B cell (primary cell): ENCODE measurements around the gene TAS1R2. TPM values are rescaled to one million over a fixed set of nuclear protein-coding genes. Genes with fewer than 3 reads are reported as not detected.

Experiments
- ATAC-seq: fragments of 200-7000 bp; cut with Tn5 transposase; one replicate; pipeline ENCODE4 v1.10.0; 2021; ENCODE audit warnings: low read depth, mild to moderate bottlenecking, moderate number of reproducible peaks, moderate library complexity
- CTCF ChIA-PET: fragments of 350-600 bp; sonication (Branson Sonifier 250); formaldehyde crosslinking; loops from one replicate; lab custom pipeline; 2021; ENCODE audit warnings: antibody characterized with exemption, inconsistent platforms; lab: Charles Lee
- POLR2A ChIA-PET: fragments of 350-600 bp; sonication (Branson Sonifier 250); formaldehyde crosslinking; loops from one replicate; lab custom pipeline; 2021; ENCODE audit warnings: antibody characterized with exemption; lab: Charles Lee
- DNase-seq: peaks from one replicate; pipeline ENCODE4 v3.0.0; 2013
- H2AFZ ChIP-seq: 2 replicates; pipeline ENCODE4 v1.6.1; 2012; ENCODE audit warnings: mild to moderate bottlenecking, low read depth, low read length; ENCODE audit not compliant: insufficient read depth, poor library complexity, severe bottlenecking
- H3K27ac ChIP-seq, 2 donors: 1 replicate in 1 of 2; 2 replicates in 1 of 2; pipeline ENCODE4 v1.5.1; 2012 to 2013; ENCODE audit warnings: low read length in 2 of 2, mild to moderate bottlenecking in 2 of 2, moderate library complexity in 1 of 2
- H3K27me3 ChIP-seq, 4 experiments: fragments of 200-600 bp in 1 of 4; sonication (generic) in 1 of 4; replicated peaks in 1 of 4; 1 replicate in 2 of 4; 2 replicates in 2 of 4; pipeline versions ENCODE4 v1.6.1 to v1.7.0; 2013 to 2016; ENCODE audit warnings: low read length in 3 of 4, mild to moderate bottlenecking in 2 of 4, mixed read lengths in 1 of 4, moderate library complexity in 1 of 4; ENCODE audit not compliant: insufficient read depth in 4 of 4, control insufficient read depth in 3 of 4; ENCODE audit errors: control extremely low read depth in 1 of 4
- H3K36me3 ChIP-seq, 2 experiments: replicated peaks in 1 of 2; 1 replicate in 1 of 2; 2 replicates in 1 of 2; pipeline versions ENCODE4 v1.6.1 to v1.7.1; 2013; ENCODE audit warnings: low read length in 1 of 2; ENCODE audit not compliant: insufficient read depth in 2 of 2, control insufficient read depth in 1 of 2; ENCODE audit errors: control extremely low read depth in 1 of 2, extremely low read depth in 1 of 2
- H3K4me1 ChIP-seq, 2 donors: fragments of 200-600 bp in 1 of 2; sonication (generic) in 1 of 2; 1 replicate in 1 of 2; 2 replicates in 1 of 2; pipeline versions ENCODE4 v1.5.1 to v1.6.1; 2013 to 2017; ENCODE audit warnings: low read length in 2 of 2; ENCODE audit not compliant: control insufficient read depth in 2 of 2, insufficient read depth in 2 of 2
- H3K4me2 ChIP-seq: replicated peaks from 2 replicates; pipeline ENCODE3; 2012; ENCODE audit warnings: mild to moderate bottlenecking, low read depth, low read length; ENCODE audit not compliant: poor library complexity, severe bottlenecking
- H3K4me3 ChIP-seq, 5 experiments: fragments of 200-600 bp in 1 of 5; sonication (generic) in 1 of 5; 1 replicate in 3 of 5; 2 replicates in 2 of 5; pipeline versions ENCODE4 v1.5.1 to v1.7.0; 2011 to 2016; ENCODE audit warnings: low read length in 4 of 5, mild to moderate bottlenecking in 4 of 5, low read depth in 2 of 5, control low read depth in 1 of 5, moderate library complexity in 1 of 5; ENCODE audit not compliant: insufficient read depth in 1 of 5; ENCODE audit errors: control extremely low read depth in 1 of 5, extremely low read depth in 1 of 5
- H3K79me2 ChIP-seq: fragments of 200-600 bp; sonication (generic); one replicate; pipeline ENCODE4 v1.6.0; 2016; ENCODE audit warnings: low read length; ENCODE audit not compliant: control insufficient read depth, insufficient read depth
- H3K9ac ChIP-seq: fragments of 200-600 bp; sonication (generic); 2 replicates; pipeline ENCODE4 v1.6.1; 2017; ENCODE audit warnings: mild to moderate bottlenecking, low read length, moderate library complexity
- H3K9me3 ChIP-seq, 3 donors: one replicate each; pipeline versions ENCODE4 v1.6.1 to v1.7.1; 2013; ENCODE audit warnings: low read length in 2 of 3; ENCODE audit not compliant: control insufficient read depth in 2 of 3, insufficient read depth in 1 of 3; ENCODE audit errors: control extremely low read depth in 1 of 3
- H4K20me1 ChIP-seq: 2 replicates; pipeline ENCODE4 v1.6.0; 2012; ENCODE audit warnings: mild to moderate bottlenecking, low read length; ENCODE audit not compliant: insufficient read depth, control insufficient read depth, poor library complexity, severe bottlenecking
- H3K27ac Mint-ChIP-seq: one replicate; pipeline ENCODE4 v1.8.0; 2021; ENCODE audit warnings: mixed read lengths
- H3K27me3 Mint-ChIP-seq: one replicate; pipeline ENCODE4 v1.8.0; 2021; ENCODE audit warnings: mixed read lengths
- H3K4me1 Mint-ChIP-seq: one replicate; pipeline ENCODE4 v1.8.0; 2021; ENCODE audit warnings: mixed read lengths
- H3K4me3 Mint-ChIP-seq: one replicate; pipeline ENCODE4 v1.8.0; 2021; ENCODE audit warnings: mixed read lengths
- H3K9me3 Mint-ChIP-seq: one replicate; pipeline ENCODE4 v1.8.0; 2022; ENCODE audit warnings: mixed read lengths; ENCODE audit not compliant: insufficient read depth
- CTCF ChIP-seq: fragments of 200-600 bp; IDR thresholded peaks from one replicate; pipeline ENCODE4 v1.8.0; 2022; ENCODE audit warnings: antibody characterized with exemption, mild to moderate bottlenecking
- EZH2 ChIP-seq: IDR thresholded peaks from 2 replicates; pipeline ENCODE4 v1.6.1; 2012; ENCODE audit warnings: borderline replicate concordance, low read depth, mild to moderate bottlenecking, moderate library complexity, low read length; ENCODE audit not compliant: insufficient read depth, poor library complexity, severe bottlenecking
- WGBS: methylation state at CpG from one replicate; pipeline ENCODE4 v1.1.5; 2013; ENCODE audit warnings: missing lambda C conversion rate; ENCODE audit not compliant: insufficient coverage; 5-methylcytosine and 5-hydroxymethylcytosine counted together
- intact Hi-C: fragments of 100-400 bp; cut with micrococcal nuclease; formaldehyde crosslinking; loops from one replicate; pipeline ENCODE4 v1.10.0; 2022
- polyA plus RNA-seq: library from polyadenylated mRNA; depleted of rRNA; stranded (reverse); fragments of >200 nt; gene quantifications from 2 replicates; pipeline ENCODE4 v1.2.3, GENCODE V29; 2012
- total RNA-seq, 2 donors: library from RNA; stranded (reverse); fragments of 120-200 nt in 1 of 2; gene quantifications; 1 replicate in 1 of 2; 2 replicates in 1 of 2; pipeline versions ENCODE4 v1.2.3 to v1.2.4, GENCODE V29; 2013 to 2022

Gene TAS1R2
- total and polyA plus RNA-seq, 2 donors (not counting 1 experiment from before 2014, with no cell fraction given): not detected

GRCh38 chr1:18819986-18820790, 39.3 kb downstream of the TAS1R2 start:
- 72% methylated on average over 34 of the region's 38 CpGs for WGBS
- Histone ChIP-seq H3K27me3 (peaks cover 0 to 12% (median 2%) of the 10 kb centered on the region in 4 experiments), H3K4me1 (no peaks in the 10 kb centered on the region), H3K36me3 (no peaks in the 10 kb centered on the region), H3K4me2 (no peak overlapping the region), H4K20me1 (no peaks in the 10 kb centered on the region), H3K4me3 (no peak overlapping the region), H3K79me2 (no peaks in the 10 kb centered on the region), H2AFZ (no peak overlapping the region), H3K9me3 (peaks cover 0 to 12% (median 0%) of the 10 kb centered on the region in 3 donors), H3K27ac (no peak overlapping the region), H3K9ac (no peak overlapping the region)
- no peaks in the 10 kb centered on the region for H3K4me1 Mint-ChIP-seq
- no peak overlapping the region for H3K4me3 Mint-ChIP-seq
- ChIA-PET CTCF (no interaction called here), POLR2A (no interaction called here)
- H3K27ac Mint-ChIP-seq: no peak overlapping the region
- DNase-seq (no peak), ATAC-seq (no peak)
- TF ChIP-seq CTCF: no peak
- no peak for TF ChIP-seq EZH2
- intact Hi-C loops: loop anchor here (5.0 kb wide), 1 partner anchor 223 kb away; no protein-coding TSS in a partner anchor
- H3K27me3 Mint-ChIP-seq: peaks cover 49% of the 10 kb centered on the region
- no peaks in the 10 kb centered on the region for H3K9me3 Mint-ChIP-seq

- CTCF ChIA-PET: no interaction called here
Observed at GRCh38 chr1:18819203-18819602, 40.3 kb downstream of the TAS1R2 start.

More at GRCh38 chr1:18819203-18819602, 40.3 kb downstream of the TAS1R2 start:
- H3K27me3 ChIP-seq: peaks cover 0 to 12% (median 2%) of the 10 kb centered on the region in 4 experiments
- no peaks in the 10 kb centered on the region for H4K20me1 ChIP-seq
- H3K27ac ChIP-seq: no peak overlapping the region
- no peak for DNase-seq
- H3K4me3 ChIP-seq: no peak overlapping the region
- peaks cover 0 to 12% (median 0%) of the 10 kb centered on the region in 3 donors for H3K9me3 ChIP-seq
- no peaks in the 10 kb centered on the region for H3K36me3 ChIP-seq
- Mint-ChIP-seq H3K4me3 (no peak overlapping the region), H3K27me3 (peaks cover 53% of the 10 kb centered on the region), H3K4me1 (no peaks in the 10 kb centered on the region), H3K27ac (no peak overlapping the region), H3K9me3 (no peaks in the 10 kb centered on the region)
- H3K4me1 ChIP-seq: no peaks in the 10 kb centered on the region
- H2AFZ ChIP-seq: no peak overlapping the region
- TF ChIP-seq EZH2: no peak
- no peak for TF ChIP-seq CTCF
- POLR2A ChIA-PET: no interaction called here
- H3K79me2 ChIP-seq: no peaks in the 10 kb centered on the region
- H3K4me2 ChIP-seq: no peak overlapping the region
- H3K9ac ChIP-seq: no peak overlapping the region
- intact Hi-C loops: no loop called here
- ATAC-seq: no peak
- WGBS: 25% methylated on average over 6 of the region's 12 CpGs
